Amniotic epithelial cell (primary cell): ENCODE data around the gene DPPA4.
"Not testable (repeated sequence)": the region's sequence is repeated elsewhere in the genome, so short reads cannot be mapped to it uniquely, and the experiment has no call there.

Experiments
- DNase-seq: peaks from one replicate; pipeline ENCODE4 v3.0.0-alpha.2; 2010; ENCODE audit warnings: low read depth

The DPPA4 gene, protein sequence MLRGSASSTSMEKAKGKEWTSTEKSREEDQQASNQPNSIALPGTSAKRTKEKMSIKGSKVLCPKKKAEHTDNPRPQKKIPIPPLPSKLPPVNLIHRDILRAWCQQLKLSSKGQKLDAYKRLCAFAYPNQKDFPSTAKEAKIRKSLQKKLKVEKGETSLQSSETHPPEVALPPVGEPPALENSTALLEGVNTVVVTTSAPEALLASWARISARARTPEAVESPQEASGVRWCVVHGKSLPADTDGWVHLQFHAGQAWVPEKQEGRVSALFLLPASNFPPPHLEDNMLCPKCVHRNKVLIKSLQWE

GRCh38 chr3:109337393-109337792, at the start of gene DPPA4:
DPPA4 (minus strand) TSS chr3:109337546; CDS start chr3:109337517, 29 bp downstream.
- DNase-seq: no peak

DNA sequence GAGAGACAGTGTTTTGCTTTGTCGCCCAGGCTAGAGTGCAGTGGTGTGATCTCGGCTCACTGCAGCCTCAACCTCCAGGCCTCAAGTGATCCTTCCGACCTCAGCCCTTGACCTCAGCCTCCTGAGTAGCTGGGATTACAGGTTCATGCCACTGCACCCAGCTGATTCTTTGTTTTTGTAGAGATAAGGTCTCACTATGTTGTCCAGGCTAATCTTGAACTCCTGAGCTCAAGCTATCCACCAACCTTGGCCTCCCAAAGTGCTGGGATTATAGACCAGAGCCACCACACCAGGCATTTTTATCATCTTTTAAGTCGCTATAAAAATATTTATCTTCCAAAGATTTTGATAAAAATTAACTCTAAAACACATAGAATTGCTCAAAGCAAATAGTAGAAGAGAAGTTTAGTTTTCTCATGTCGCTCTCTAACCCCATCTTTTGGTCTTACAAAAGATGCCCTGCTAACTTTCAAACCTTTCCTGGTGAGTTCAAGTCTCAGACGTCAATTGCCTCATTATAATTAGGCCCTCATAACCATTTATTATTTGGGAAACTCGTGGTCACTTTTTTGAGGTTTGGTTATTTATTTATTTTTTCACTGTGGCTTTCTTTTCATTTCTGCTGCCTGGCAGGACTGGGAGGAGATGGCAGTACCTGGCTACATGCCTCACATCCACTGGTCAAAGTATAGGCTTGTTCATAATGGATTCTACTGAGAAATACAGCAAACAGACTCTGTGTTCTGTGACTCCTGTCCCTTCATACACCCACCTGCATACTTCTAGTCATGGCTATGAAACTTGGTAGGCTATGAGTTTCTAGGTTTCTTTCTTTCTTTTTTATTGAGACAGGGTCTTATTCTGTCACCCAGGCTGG, 48.3 kb upstream of the DPPA4 start:
- DNase-seq: no peak

DNA sequence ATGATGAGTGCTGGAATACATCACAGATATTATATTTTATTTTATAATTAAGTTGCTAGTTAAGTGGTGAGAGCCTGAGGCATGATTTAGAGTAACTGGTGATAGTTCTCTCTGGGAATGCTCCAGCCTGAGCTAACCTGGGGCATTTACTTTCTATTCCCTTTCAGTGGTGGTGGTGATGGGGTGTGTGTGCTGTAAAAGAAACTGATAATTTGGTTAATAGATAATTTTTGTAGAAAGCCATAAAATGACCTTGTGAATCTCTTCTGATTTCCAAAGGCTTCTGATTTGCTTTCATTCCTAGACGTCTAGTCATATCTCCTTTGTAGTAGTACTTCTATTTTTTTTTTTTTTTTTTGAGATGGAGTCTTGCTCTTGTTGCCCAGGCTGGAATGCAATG, 46.8 kb upstream of the DPPA4 start:
- no peak for DNase-seq

GRCh38 chr3:109382588-109382987, 45.2 kb upstream of the DPPA4 start:
- no peak for DNase-seq

DNA sequence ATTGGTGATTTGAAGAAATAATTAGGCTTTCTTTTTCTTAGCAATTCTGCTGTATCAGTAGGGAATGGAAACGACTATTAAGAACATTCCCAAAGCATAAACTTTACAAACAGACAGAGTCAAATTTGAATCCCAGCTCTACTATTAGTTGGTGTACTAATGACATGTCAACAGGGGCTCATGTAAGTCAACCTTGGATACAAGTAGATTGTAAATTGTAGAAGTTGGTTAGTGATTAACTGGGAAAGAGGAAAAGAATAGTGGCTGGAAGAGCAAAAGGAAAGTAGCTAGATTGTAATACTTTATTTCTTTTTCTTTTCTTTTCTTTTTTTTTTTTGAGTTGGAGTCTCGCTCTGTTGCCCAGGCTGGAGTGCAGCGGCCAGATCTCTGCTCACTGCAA, 38.6 kb upstream of the DPPA4 start:
- DNase-seq: no peak

DNA sequence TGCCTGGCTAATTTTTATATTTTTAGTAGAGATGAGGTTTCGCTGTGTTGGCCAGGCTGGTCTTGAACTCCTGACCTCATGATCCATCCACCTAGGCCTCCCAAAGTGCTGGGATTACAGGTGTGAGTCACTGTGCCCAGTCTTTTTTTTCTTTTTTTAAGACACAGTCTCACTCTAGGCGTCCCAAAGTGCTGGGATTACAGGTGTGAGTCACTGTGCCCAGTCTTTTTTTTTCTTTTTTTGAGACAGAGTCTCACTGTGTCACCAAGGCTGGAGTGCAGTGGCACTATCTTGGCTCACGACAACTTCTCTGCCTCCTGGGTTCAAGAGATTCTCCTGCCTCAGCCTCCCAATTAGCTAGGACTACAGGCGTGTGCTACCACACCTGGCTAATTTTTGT, 37.1 kb upstream of the DPPA4 start:
- DNase-seq: not testable (repeated sequence)

DNA sequence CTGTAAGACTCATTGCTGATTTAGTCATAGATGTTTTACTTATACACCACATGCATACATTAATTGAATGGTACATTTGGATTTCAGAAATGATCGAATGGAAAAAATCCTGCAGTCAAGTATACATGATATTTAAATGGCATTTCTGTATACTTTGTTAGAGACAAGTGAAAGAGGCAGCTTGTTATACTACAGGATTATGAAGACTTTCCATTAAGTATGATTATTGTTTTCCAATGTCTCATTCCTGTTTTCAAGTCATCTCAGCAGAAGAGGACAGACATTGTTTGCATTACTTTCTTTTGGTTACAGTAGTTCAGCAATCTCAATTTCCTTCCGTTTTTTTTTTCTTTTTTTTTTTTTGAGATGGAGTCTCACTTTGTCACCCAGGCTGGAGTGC, 36.6 kb upstream of the DPPA4 start:
- DNase-seq: no peak

GRCh38 chr3:109372639-109373038, 35.3 kb upstream of the DPPA4 start:
- no peak for DNase-seq

GRCh38 chr3:109369510-109369909, 32.2 kb upstream of the DPPA4 start:
- peak; percentile 20 for DNase-seq

- no peak for DNase-seq
Observed at GRCh38 chr3:109364088-109364487, 26.7 kb upstream of the DPPA4 start.

- peak; percentile 21 for DNase-seq
Observed at GRCh38 chr3:109363634-109364033, 26.3 kb upstream of the DPPA4 start.

GRCh38 chr3:109362823-109363222, 25.5 kb upstream of the DPPA4 start:
- DNase-seq: no peak

DNA sequence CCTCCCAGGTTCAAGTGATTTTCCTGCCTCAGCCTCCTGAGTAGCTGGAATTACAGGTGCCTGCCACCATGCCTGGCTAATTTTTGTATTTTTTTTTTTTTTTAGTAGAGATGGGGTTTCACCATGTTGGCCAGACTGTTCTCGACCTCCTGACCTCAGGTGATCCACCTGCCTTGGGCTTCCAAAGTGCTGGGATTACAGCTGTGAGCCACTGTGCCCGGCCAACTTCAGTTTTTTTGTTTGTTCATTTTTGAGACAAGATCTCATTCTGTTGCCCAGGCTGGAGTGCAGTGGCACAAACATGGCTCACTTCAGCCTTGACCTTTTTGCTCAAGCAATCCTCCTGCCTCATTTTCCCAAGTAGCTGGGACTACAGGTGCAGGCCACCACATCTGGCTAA, 21.5 kb upstream of the DPPA4 start:
- DNase-seq: not testable (repeated sequence)

DNA sequence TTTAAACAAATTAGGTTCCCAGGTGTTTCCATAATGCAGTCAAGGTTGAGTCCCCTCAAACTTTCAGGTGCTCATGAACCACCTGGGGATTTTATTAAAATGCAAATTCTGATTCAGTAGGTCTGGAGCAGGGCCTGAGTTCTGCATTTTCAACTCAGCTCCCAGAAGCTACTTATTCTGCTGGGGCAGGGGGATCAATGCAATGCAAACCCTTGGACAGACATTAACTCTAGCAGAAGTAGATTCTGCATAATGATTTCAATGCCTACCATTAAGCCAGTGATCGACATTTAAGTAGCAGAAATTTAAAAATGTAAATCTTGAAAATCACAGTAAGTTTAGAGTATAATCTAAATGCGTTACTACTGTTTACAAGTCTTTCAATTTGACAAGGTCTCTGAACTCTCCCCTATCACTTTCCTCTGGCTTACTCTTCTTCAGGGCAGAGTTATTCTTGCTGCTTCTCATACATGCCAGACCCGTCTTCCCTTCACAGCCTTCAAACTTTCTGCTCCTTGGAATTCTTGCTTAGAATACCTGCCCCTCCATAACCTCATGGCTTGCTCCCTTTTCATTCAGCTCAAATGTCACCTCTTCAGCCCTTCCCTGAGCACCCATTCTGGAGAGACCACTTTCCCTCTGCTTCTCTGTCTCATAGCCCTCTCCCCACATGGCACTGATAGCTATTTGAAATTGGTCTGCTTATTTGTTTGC, 19.3 kb upstream of the DPPA4 start:
- no peak for DNase-seq

GRCh38 chr3:109355625-109356441, 18.5 kb upstream of the DPPA4 start:
- peak; percentile 8 for DNase-seq

DNA sequence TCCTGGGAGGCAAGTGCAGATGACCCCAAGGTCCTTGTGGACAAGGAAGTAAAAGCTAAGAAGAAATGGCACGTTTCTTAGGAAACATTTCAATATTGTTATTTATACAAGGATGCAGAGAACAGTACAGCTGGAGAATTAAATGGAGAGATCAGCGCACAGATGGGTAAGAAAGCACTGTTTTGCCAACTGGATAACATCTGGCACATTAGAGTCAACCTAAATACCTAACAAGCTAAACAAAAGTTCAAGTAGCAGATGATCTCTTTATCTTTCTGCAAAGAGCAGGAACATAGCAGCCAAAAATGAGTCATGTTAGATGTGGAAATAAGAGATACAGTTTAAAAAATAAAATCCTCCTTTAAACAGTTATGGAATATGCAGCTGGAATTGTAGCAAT, 15.7 kb upstream of the DPPA4 start:
- DNase-seq: peak; percentile 74

- no peak for DNase-seq
Observed at GRCh38 chr3:109351231-109351630, 13.9 kb upstream of the DPPA4 start.

DNA sequence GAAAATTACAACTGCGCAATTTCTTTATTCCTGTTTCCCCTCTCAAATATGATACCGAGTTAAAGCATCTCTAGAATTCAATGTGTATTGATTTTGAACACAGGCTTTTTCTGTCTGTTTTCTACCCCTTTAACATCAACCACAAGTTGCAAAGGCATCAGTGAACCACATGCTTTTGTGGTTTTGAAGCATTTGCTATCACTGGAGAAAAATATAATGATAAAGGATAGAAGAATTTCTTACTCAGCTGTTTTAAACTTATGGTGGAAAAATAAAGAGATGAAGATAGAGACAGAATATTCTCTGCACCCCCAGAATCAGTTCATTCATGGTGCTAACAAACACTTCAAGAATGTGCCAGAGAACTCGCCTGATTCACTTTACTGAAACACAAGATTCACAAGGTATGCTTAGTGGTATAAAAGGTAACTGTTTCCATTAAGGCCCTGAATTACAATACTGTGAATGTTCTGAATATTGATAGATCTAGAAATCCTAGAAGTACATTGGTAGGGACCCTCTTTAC, 9.5 kb upstream of the DPPA4 start:
- peak; percentile 51 for DNase-seq

DNA sequence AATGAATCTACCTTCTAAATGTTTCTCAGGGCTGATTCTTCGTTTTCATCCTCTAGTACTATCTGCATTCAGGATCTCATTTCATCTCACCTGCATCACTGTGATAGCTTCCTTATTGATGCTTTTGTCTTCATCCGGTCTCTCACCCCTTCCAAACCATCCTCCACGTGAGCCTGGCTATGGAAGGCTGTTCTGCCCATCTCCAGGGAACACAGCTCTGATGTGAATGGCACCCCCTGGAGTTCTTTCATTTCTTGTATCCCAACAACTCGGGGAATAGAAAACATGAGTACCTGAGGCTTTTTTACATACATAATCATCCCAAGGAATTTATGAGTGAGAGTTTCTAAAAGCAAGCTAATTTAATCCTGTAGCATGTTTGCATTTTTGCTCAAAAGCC, 8.8 kb upstream of the DPPA4 start:
- DNase-seq: no peak

DNA sequence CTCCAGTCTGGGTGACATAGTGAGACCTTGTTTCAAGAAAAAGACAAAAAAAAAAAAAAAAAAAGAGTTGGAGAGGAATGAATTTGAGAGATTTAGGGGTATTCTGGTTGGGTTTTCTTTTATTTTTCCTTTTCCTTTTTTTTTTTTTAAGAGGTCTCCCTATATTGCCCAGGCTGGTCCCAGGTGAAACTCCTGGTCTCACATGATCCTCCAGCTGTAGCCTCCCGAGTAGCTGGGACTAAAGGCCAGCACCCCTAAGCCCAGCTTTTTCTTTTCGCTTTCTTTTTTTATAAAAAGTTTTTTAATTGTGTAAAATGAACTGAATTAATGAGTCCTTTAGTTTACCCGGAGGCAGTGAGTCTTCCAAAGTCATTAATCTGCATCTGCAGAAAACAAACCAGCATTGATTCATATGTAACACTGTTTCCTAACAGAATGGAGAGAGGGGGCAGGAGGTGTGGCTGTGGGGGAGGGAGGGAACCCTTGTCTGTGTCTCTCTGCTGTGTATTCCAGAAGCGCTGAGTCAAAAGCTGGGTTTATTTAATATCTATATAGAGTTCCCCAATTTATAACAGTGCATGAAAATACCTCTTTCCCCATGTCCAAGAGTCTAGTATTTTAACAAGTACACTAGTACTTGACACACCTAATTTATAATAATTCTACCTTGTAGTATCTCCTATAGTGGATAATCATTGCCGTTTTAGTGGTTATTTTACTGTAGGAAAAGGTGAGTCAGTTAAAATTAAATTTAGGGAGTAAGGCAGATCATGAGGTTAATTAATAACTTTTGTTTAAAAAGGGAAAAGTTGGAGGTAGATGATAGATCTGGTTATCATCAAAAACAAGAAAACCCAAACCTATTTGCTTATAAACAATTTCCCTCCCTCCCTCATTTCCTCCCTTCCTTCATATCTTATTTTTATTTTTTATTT, 2.6 kb upstream of the DPPA4 start:
- DNase-seq: peak; percentile 18
